Body of pancreas (tissue), 4 donors: ENCODE data around the gene BCR. TPM values are rescaled to one million over a fixed set of nuclear protein-coding genes. Genes with fewer than 3 reads are reported as not detected.
A peak's percentile ranks its signal among the peaks of the same experiment; 100 is the strongest.

ENCODE experiments used
- ATAC-seq: fragments of 150-250 bp; one replicate; pipeline ENCODE4 v1.9.1; 2016
- DNase-seq, 4 donors: peaks; one replicate each; pipeline ENCODE4 v3.0.0-alpha.2; 2019
- H3K27ac ChIP-seq, 4 donors: fragments of 200-600 bp; sonication (generic); 1 replicate in 3 of 4; 2 replicates in 1 of 4; pipeline versions ENCODE4 v1.5.1 to v1.6.1; 2016 to 2019; ENCODE audit warnings: mild to moderate bottlenecking in 1 of 4, mixed read lengths in 1 of 4, moderate library complexity in 1 of 4
- H3K27me3 ChIP-seq, 2 donors: fragments of 200-600 bp; sonication (generic); one replicate each; pipeline ENCODE4 v1.6.0; 2016; ENCODE audit warnings: mild to moderate bottlenecking in 1 of 2
- H3K36me3 ChIP-seq, 2 donors: fragments of 200-600 bp; sonication (generic); replicated peaks in 1 of 2; 2 replicates each; pipeline ENCODE4 v1.5.1; 2016; ENCODE audit warnings: low read depth in 2 of 2; ENCODE audit not compliant: insufficient read depth in 1 of 2
- H3K4me1 ChIP-seq: fragments of 200-600 bp; sonication (generic); one replicate; pipeline ENCODE4 v1.6.0; 2016
- H3K4me3 ChIP-seq, 2 donors: fragments of 200-600 bp; sonication (generic); 1 replicate in 1 of 2; 2 replicates in 1 of 2; pipeline ENCODE4 v1.5.1; 2016 to 2019
- H3K9me3 ChIP-seq, 3 donors: fragments of 200-600 bp; sonication (generic); 1 replicate in 2 of 3; 2 replicates in 1 of 3; pipeline ENCODE4 v1.5.1; 2016
- CTCF ChIP-seq, 7 experiments: fragments of 450-650 bp in 4 of 7; fragments of 200-600 bp in 3 of 7; sonication (generic) in 3 of 7; IDR thresholded peaks; one replicate each; pipeline ENCODE4 v1.5.1; 2016 to 2019; ENCODE audit warnings: antibody characterized with exemption in 7 of 7
- POLR2A ChIP-seq, 3 donors: fragments of 450-650 bp; IDR thresholded peaks; one replicate each; pipeline ENCODE4 v1.6.1; 2016; ENCODE audit warnings: antibody characterized with exemption in 3 of 3, mild to moderate bottlenecking in 2 of 3
- WGBS, 2 donors: methylation state at CpG; one replicate each; pipeline ENCODE4 v1.1.5; 2017; 5-methylcytosine and 5-hydroxymethylcytosine counted together
- intact Hi-C: fragments of 100-400 bp; cut with DNase I; formaldehyde crosslinking; loops from one replicate; pipeline ENCODE4 v1.15.1; 2023
- total RNA-seq, 2 donors: library from RNA; depleted of rRNA; stranded (reverse); fragments of >200 nt; gene quantifications; one replicate each; pipeline ENCODE4 v1.1.0, GENCODE V29; 2016

The BCR gene
- total RNA-seq, 2 donors from 2014 or later, result 28.3 to 71.2 TPM

- Histone ChIP-seq H3K4me1 (peaks cover 50% of the 10 kb centered on the region), H3K27me3 (no peaks in the 10 kb centered on the region), H3K9me3 (no peaks in the 10 kb centered on the region), H3K36me3 (no peaks in the 10 kb centered on the region), H3K4me3 (no peak overlapping the region), H3K27ac (peak overlapping the region in 3 of 4 donors; percentile 30 to 64 (median 35))
- TF ChIP-seq CTCF (IDR thresholded peaks at IDR 0.05) (no peak), POLR2A (IDR thresholded peaks at IDR 0.05) (no peak)
- intact Hi-C loops, result no loop called here
- DNase-seq (no peak), ATAC-seq (no peak)
- WGBS, 2 donors, result 76 to 83% methylated on average over 4 to 7 of the region's 7 CpGs
Measured at GRCh38 chr22:23203452-23204124, 23.3 kb downstream of the BCR start.

- Histone ChIP-seq H3K36me3 (no peaks in the 10 kb centered on the region), H3K9me3 (no peaks in the 10 kb centered on the region), H3K4me1 (peaks cover 49% of the 10 kb centered on the region), H3K27me3 (no peaks in the 10 kb centered on the region), H3K27ac (peak overlapping the region in 3 of 4 donors; percentile 35 to 69 (median 64)), H3K4me3 (no peak overlapping the region)
- no peak for TF ChIP-seq CTCF (IDR thresholded peaks at IDR 0.05)
- no peak for TF ChIP-seq POLR2A (IDR thresholded peaks at IDR 0.05)
- intact Hi-C loops, result no loop called here
- no peak for ATAC-seq
- DNase-seq, result no peak
- 92 to 93% methylated on average over 11 of the region's 11 CpGs for WGBS, 2 donors
Measured at GRCh38 chr22:23204125-23204488, 23.8 kb downstream of the BCR start.

GRCh38 chr22:23204541-23205157 lies 24.3 kb downstream of the BCR start:
- TF ChIP-seq CTCF (IDR thresholded peaks at IDR 0.05), result peak in 1 of 7 experiments; percentile 21
- no peak for TF ChIP-seq POLR2A (IDR thresholded peaks at IDR 0.05)
- H3K4me1 ChIP-seq, result peaks cover 44% of the 10 kb centered on the region
- ATAC-seq (peak; percentile 63), DNase-seq (peak; percentile 69 to 86 (median 83))
- H3K27ac ChIP-seq, result peak overlapping the region in 3 of 4 donors; percentile 35 to 69 (median 64)
- 9% methylated on average over 11 of the region's 11 CpGs; no CpG with 5 or more reads in 1 of the 2 donors for WGBS, 2 donors
- H3K9me3 ChIP-seq, result no peaks in the 10 kb centered on the region
- intact Hi-C loops, result no loop called here
- no peak overlapping the region for H3K4me3 ChIP-seq
- no peaks in the 10 kb centered on the region for H3K27me3 ChIP-seq
- H3K36me3 ChIP-seq, result no peaks in the 10 kb centered on the region

- ATAC-seq (peak; percentile 54), DNase-seq (peak; percentile 36 to 66 (median 64))
- no peaks in the 10 kb centered on the region for H3K36me3 ChIP-seq
- no peaks in the 10 kb centered on the region for H3K9me3 ChIP-seq
- WGBS, 2 donors, result 60 to 65% methylated on average over 8 to 9 of the region's 9 CpGs
- peak overlapping the region; percentile 10 to 69 (median 50) for H3K27ac ChIP-seq
- intact Hi-C loops, result no loop called here
- H3K4me3 ChIP-seq, result no peak overlapping the region
- H3K4me1 ChIP-seq, result peaks cover 36% of the 10 kb centered on the region
- TF ChIP-seq CTCF (IDR thresholded peaks at IDR 0.05) (no peak), POLR2A (IDR thresholded peaks at IDR 0.05) (no peak)
- H3K27me3 ChIP-seq, result no peaks in the 10 kb centered on the region
Measured at GRCh38 chr22:23205339-23206049, 25.2 kb downstream of the BCR start.
